ENCODE data around the gene VWA5A. TPM values are rescaled to one million over a fixed set of nuclear protein-coding genes. Genes with fewer than 3 reads are reported as not detected.
"Not testable (repeated sequence)": the region's sequence is repeated elsewhere in the genome, so short reads cannot be mapped to it uniquely, and the experiment has no call there.

VWA5A gene
- total and polyA plus RNA-seq, 12 donors: 16.5 to 81.3 (median 36.7) TPM

- no peak overlapping the region for H3K4me3 ChIP-seq
- intact Hi-C loops (cut with DNase I): no loop called here
- H3K36me3 ChIP-seq (replicated peaks in 1 of 2): no peaks in the 10 kb centered on the region
- WGBS, 4 donors: 69 to 73% (median 71%) methylated on average over 5 of the region's 5 CpGs
- H3K27me3 ChIP-seq: no peaks in the 10 kb centered on the region
- no peak for DNase-seq
- no peaks in the 10 kb centered on the region for H3K4me1 ChIP-seq (replicated peaks in 1 of 2)
- no peaks in the 10 kb centered on the region for H3K9me3 ChIP-seq (replicated peaks in 1 of 3)
- no peak for TF ChIP-seq CTCF (IDR thresholded peaks at IDR 0.05)
- no peak for TF ChIP-seq POLR2A (IDR thresholded peaks at IDR 0.05)
- no peak overlapping the region for H3K27ac ChIP-seq
Measured at GRCh38 chr11:124160986-124161385, 45.7 kb downstream of the VWA5A start.

DNA sequence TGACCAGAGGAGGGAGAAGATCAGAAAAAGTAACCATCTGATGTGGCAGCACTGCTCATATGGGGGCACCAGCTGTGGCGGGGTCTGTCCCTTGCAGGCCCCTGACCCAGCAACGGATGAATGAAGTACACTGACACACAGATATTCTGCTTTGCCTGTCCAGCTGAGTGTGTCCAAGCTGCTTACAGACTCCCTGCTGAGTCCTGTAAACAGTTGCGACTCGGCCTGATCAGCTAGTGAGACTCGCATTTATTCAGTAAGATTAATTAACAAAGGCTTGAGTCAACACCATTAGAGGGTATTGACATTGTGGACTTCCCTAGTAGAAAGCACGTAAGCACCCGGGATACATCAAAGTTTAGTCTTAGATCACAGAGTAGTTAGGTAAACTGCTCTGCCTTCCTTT, 52.6 kb downstream of the VWA5A start:
- 44 to 73% (median 54%) methylated on average over 7 of the region's 7 CpGs for WGBS, 4 donors
- no peak for TF ChIP-seq POLR2A (IDR thresholded peaks at IDR 0.05)
- intact Hi-C loops (cut with DNase I): no loop called here

GRCh38 chr11:124168796-124169195, 53.5 kb downstream of the VWA5A start:
- Histone ChIP-seq H3K27me3 (no peaks in the 10 kb centered on the region), H3K36me3 (replicated peaks in 1 of 2) (no peaks in the 10 kb centered on the region), H3K4me1 (replicated peaks in 1 of 2) (no peaks in the 10 kb centered on the region), H3K9me3 (replicated peaks in 1 of 3) (no peaks in the 10 kb centered on the region), H3K27ac (no peak overlapping the region), H3K4me3 (no peak overlapping the region)
- no peak for DNase-seq
- intact Hi-C loops (cut with DNase I): no loop called here
- TF ChIP-seq CTCF (IDR thresholded peaks at IDR 0.05): no peak
- TF ChIP-seq POLR2A (IDR thresholded peaks at IDR 0.05): no peak

More for the DNA sequence above, 52.6 kb downstream of the VWA5A start:
- Histone ChIP-seq H3K36me3 (replicated peaks in 1 of 2) (no peaks in the 10 kb centered on the region), H3K9me3 (replicated peaks in 1 of 3) (no peaks in the 10 kb centered on the region), H3K4me1 (replicated peaks in 1 of 2) (no peaks in the 10 kb centered on the region), H3K27me3 (no peaks in the 10 kb centered on the region), H3K27ac (no peak overlapping the region), H3K4me3 (no peak overlapping the region)
- no peak for DNase-seq

DNA sequence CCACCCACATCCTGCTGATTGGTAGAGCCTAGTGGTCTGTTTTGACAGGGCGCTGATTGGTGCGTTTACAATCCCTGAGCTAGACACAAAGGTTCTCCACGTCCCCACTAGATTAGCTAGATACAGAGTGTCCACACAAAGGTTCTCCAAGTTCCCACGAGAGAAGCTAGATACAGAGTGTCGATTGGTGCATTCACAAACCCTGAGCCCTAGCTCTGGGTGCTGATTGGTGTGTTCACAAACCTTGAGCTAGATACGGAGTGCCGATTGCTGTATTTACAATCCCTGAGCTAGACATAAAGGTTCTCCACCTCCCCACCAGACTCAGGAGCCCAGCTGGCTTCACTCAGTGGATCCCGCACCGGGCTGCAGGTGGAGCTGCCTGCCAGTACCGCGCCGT, 55.1 kb downstream of the VWA5A start:
- H3K27me3 ChIP-seq; intact Hi-C loops (cut with DNase I); H3K4me1 ChIP-seq (replicated peaks in 1 of 2); H3K27ac ChIP-seq; H3K4me3 ChIP-seq; H3K9me3 ChIP-seq (replicated peaks in 1 of 3); DNase-seq; H3K36me3 ChIP-seq (replicated peaks in 1 of 2): not testable (repeated sequence)
- WGBS, 4 donors: 71 to 94% (median 86%) methylated on average over 1 to 10 of the region's 12 CpGs

GRCh38 chr11:124170801-124171586, 55.7 kb downstream of the VWA5A start:
- H3K27ac ChIP-seq: no peak overlapping the region
- no peaks in the 10 kb centered on the region for H3K27me3 ChIP-seq
- no peak for DNase-seq
- no peaks in the 10 kb centered on the region for H3K36me3 ChIP-seq (replicated peaks in 1 of 2)
- WGBS, 4 donors: 89 to 93% (median 91%) methylated on average over 14 to 35 of the region's 40 CpGs
- no peaks in the 10 kb centered on the region for H3K9me3 ChIP-seq (replicated peaks in 1 of 3)
- no peak overlapping the region for H3K4me3 ChIP-seq
- intact Hi-C loops (cut with DNase I): no loop called here
- no peaks in the 10 kb centered on the region for H3K4me1 ChIP-seq (replicated peaks in 1 of 2)
- no peak for TF ChIP-seq CTCF (IDR thresholded peaks at IDR 0.05)
- no peak for TF ChIP-seq POLR2A (IDR thresholded peaks at IDR 0.05)

All from adrenal gland (tissue), 12 donors.